Common myeloid progenitor, CD34-positive (primary cell): ENCODE measurements around the gene GNG13.

ENCODE experiments used
- CTCF ChIA-PET: fragments of 350-600 bp; sonication (Branson Sonifier 250); formaldehyde crosslinking; loops from one replicate; lab custom pipeline; 2021; ENCODE audit warnings: antibody characterized with exemption; lab: Charles Lee
- POLR2A ChIA-PET: fragments of 350-600 bp; sonication (Branson Sonifier 250); formaldehyde crosslinking; loops from one replicate; lab custom pipeline; 2021; ENCODE audit warnings: antibody characterized with exemption; lab: Charles Lee
- DNase-seq, 3 donors: peaks; one replicate each; pipeline versions ENCODE4 v3.0.0 to v3.0.0-alpha.2; 2013
- H3K27ac ChIP-seq, 2 experiments: 1 replicate in 1 of 2; 2 replicates in 1 of 2; pipeline ENCODE4 v1.7.0; 2013; ENCODE audit warnings: inconsistent platforms in 2 of 2, low read length in 2 of 2, mild to moderate bottlenecking in 2 of 2, low read depth in 1 of 2, moderate library complexity in 1 of 2; ENCODE audit not compliant: severe bottlenecking in 2 of 2, insufficient read depth in 1 of 2, poor library complexity in 1 of 2
- H3K27me3 ChIP-seq, 5 experiments: replicated peaks in 2 of 5; 1 replicate in 3 of 5; 2 replicates in 2 of 5; pipeline versions ENCODE4 v1.6.1 to v1.7.0; 2013; ENCODE audit warnings: low read length in 4 of 5, mild to moderate bottlenecking in 2 of 5, moderate library complexity in 2 of 5, inconsistent platforms in 1 of 5; ENCODE audit not compliant: insufficient read depth in 5 of 5, control insufficient read depth in 4 of 5
- H3K36me3 ChIP-seq, 4 experiments: 1 replicate in 2 of 4; 2 replicates in 2 of 4; pipeline versions ENCODE4 v1.6.1 to v1.7.0; 2013; ENCODE audit warnings: low read length in 3 of 4, control low read depth in 1 of 4, mild to moderate bottlenecking in 1 of 4; ENCODE audit not compliant: control insufficient read depth in 4 of 4, insufficient read depth in 4 of 4
- H3K4me1 ChIP-seq, 4 experiments: 1 replicate in 3 of 4; 2 replicates in 1 of 4; pipeline versions ENCODE4 v1.6.1 to v1.7.1; 2013; ENCODE audit warnings: low read length in 3 of 4, mild to moderate bottlenecking in 3 of 4, control low read depth in 1 of 4, inconsistent platforms in 1 of 4, moderate library complexity in 1 of 4; ENCODE audit not compliant: control insufficient read depth in 4 of 4, insufficient read depth in 4 of 4; ENCODE audit errors: control extremely low read depth in 1 of 4
- H3K4me3 ChIP-seq, 7 experiments: 1 replicate in 4 of 7; 2 replicates in 3 of 7; pipeline versions ENCODE4 v1.5.1 to v1.7.0; 2013; ENCODE audit warnings: mild to moderate bottlenecking in 7 of 7, low read length in 6 of 7, moderate library complexity in 6 of 7, inconsistent platforms in 2 of 7, low read depth in 2 of 7, control low read depth in 1 of 7; ENCODE audit not compliant: insufficient read depth in 4 of 7, control insufficient read depth in 1 of 7; ENCODE audit errors: extremely low read depth in 1 of 7
- H3K9me3 ChIP-seq, 5 experiments: 1 replicate in 4 of 5; 2 replicates in 1 of 5; pipeline versions ENCODE4 v1.6.1 to v1.7.1; 2013; ENCODE audit warnings: low read length in 4 of 5, mild to moderate bottlenecking in 2 of 5, inconsistent platforms in 1 of 5, low read depth in 1 of 5, moderate library complexity in 1 of 5; ENCODE audit not compliant: control insufficient read depth in 4 of 5, insufficient read depth in 2 of 5; ENCODE audit errors: control extremely low read depth in 1 of 5
- WGBS: methylation state at CpG from one replicate; pipeline ENCODE4 v1.1.5; 2013; ENCODE audit not compliant: insufficient coverage; 5-methylcytosine and 5-hydroxymethylcytosine counted together

GNG13 gene

DNA sequence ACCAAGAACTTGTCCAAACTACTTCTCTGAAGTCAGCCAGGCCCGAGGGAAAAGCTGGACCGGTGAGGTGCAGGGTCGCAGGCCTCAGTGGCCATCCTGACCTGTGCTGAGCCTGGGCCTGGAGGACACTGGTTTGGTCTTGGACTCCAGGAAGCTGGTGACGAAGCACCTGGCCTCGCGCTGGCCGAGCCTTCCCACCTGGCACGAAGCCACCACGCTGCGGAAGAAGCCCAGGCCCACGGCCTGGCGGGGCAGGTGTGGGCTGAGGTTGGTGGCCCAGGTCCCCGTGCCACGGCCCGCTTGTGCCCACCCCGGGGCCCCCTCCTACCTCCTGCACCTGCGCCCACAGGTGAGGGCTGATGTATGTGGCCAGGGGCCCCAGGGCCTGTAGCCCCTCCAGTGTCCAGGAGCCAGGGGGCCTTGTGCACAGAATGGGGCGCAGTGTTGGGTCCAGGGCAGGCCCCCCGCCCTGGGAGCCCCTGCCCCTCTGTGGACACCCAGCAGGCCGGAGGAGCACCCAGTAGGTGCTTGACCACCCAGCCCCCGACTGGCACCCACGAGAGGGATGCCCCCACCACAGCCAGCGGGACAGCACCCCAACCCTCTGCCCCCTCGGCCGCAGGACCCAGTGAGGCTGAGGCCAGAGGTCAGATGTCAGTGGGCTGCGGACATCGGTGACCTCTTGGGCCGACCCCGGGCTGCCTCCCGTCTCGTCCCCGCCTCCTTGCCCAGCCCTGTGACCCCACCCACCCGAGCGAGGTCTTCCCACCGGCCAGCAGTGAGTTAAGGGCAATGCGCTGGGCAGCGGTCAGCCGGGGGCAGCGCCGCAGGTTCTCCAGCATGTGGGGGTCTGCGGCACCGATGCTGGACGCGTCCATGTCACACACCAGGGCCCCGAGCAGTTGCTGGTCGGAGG, 26.2 kb downstream of the GNG13 start:
- ChIA-PET CTCF (no interaction called here), POLR2A (no interaction called here)
- WGBS, result 92% methylated on average over 32 of the region's 46 CpGs

DNA sequence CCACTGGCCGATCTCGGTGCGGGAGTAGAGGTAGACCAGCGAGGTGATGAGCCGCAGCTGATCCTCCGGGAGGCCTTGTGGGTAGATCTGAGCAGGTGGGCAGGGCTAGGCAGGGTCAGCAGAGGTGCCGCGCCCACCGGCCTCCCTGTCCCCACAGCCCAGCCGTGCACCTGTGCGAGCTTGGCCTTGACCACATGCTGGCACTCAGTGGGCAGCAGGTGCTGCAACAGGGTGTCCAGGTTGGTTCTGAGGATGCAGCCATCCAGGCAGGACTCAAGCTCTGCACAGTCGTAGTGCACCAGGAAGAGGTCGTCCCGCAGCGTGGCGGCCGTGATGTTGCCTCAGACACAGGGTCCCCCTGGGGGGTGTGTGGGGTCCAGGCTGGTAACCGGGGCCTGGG, 27.6 kb downstream of the GNG13 start:
- DNase-seq, result no peak
- peaks cover 0 to 2% (median 0%) of the 10 kb centered on the region in 5 experiments for H3K27me3 ChIP-seq
- H3K36me3 ChIP-seq, result no peaks in the 10 kb centered on the region
- 97% methylated on average over 8 of the region's 18 CpGs for WGBS
- H3K4me3 ChIP-seq, result no peak overlapping the region
- ChIA-PET POLR2A (no interaction called here), CTCF (interaction anchor here (0.9 to 1.6 kb wide), 3 partner anchors 12 to 27 kb away, joined by 3 to 4 read pairs (median 3); no protein-coding TSS in a partner anchor)
- peaks cover 0 to 9% (median 4%) of the 10 kb centered on the region in 4 experiments for H3K4me1 ChIP-seq
- H3K27ac ChIP-seq, result no peak overlapping the region
- no peaks in the 10 kb centered on the region for H3K9me3 ChIP-seq

More for the DNA sequence above, 26.2 kb downstream of the GNG13 start:
- no peak overlapping the region for H3K27ac ChIP-seq
- no peaks in the 10 kb centered on the region for H3K36me3 ChIP-seq
- peaks cover 0 to 8% (median 5%) of the 10 kb centered on the region in 4 experiments for H3K4me1 ChIP-seq
- DNase-seq, result no peak
- H3K27me3 ChIP-seq, result peaks cover 0 to 7% (median 3%) of the 10 kb centered on the region in 5 experiments
- no peak overlapping the region for H3K4me3 ChIP-seq
- no peaks in the 10 kb centered on the region for H3K9me3 ChIP-seq

GRCh38 chr16:770411-770810, 30.1 kb downstream of the GNG13 start:
- CTCF ChIA-PET, result interaction anchor here (1.2 to 1.3 kb wide), 2 partner anchors 11 to 14 kb away, joined by 3 to 8 read pairs; no protein-coding TSS in a partner anchor
- no peak for DNase-seq
- Histone ChIP-seq H3K36me3 (no peaks in the 10 kb centered on the region), H3K9me3 (no peaks in the 10 kb centered on the region), H3K4me1 (peaks cover 0 to 11% (median 0%) of the 10 kb centered on the region in 4 experiments), H3K27me3 (no peaks in the 10 kb centered on the region), H3K27ac (no peak overlapping the region), H3K4me3 (no peak overlapping the region)
- POLR2A ChIA-PET, result no interaction called here
- no CpG with 5 or more reads among the region's 13 CpGs for WGBS

- peaks cover 0 to 11% (median 0%) of the 10 kb centered on the region in 4 experiments for H3K4me1 ChIP-seq
- H3K9me3 ChIP-seq, result no peaks in the 10 kb centered on the region
- POLR2A ChIA-PET, result no interaction called here
- H3K27ac ChIP-seq, result no peak overlapping the region
- H3K27me3 ChIP-seq, result no peaks in the 10 kb centered on the region
- no peak for DNase-seq
- H3K4me3 ChIP-seq, result no peak overlapping the region
- no peaks in the 10 kb centered on the region for H3K36me3 ChIP-seq
- WGBS, result 93% methylated on average over 13 of the region's 19 CpGs
- CTCF ChIA-PET, result interaction anchor here (1.2 kb wide), 1 partner anchor 10 kb away, joined by 3 read pairs; no protein-coding TSS in a partner anchor
Measured at GRCh38 chr16:769934-770333, 30.6 kb downstream of the GNG13 start.

- DNase-seq, result no peak
- ChIA-PET CTCF (no interaction called here), POLR2A (no interaction called here)
- 97% methylated on average over 6 of the region's 20 CpGs for WGBS
- peaks cover 0 to 11% (median 0%) of the 10 kb centered on the region in 4 experiments for H3K4me1 ChIP-seq
- no peaks in the 10 kb centered on the region for H3K36me3 ChIP-seq
- H3K4me3 ChIP-seq, result peak overlapping the region in 1 of 7 experiments; percentile 26
- H3K9me3 ChIP-seq, result no peaks in the 10 kb centered on the region
- no peaks in the 10 kb centered on the region for H3K27me3 ChIP-seq
- no peak overlapping the region for H3K27ac ChIP-seq
Measured at GRCh38 chr16:769184-769784, 31.2 kb downstream of the GNG13 start.

DNA sequence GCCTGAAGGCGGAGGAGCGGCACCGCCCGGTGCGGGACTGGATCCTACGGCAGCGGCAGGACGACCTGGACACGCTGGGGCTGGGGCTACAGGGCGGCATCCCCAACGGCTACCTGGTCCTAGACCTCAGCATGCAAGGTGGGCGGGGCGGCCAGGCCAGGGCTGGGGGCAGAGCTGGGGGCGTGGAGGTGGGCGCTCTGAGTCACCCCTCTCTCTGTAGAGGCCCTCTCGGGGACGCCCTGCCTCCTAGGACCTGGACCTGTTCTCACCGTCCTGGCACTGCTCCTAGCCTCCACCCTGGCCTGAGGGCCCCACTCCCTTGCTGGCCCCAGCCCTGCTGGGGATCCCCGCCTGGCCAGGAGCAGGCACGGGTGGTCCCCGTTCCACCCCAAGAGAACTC, 32.1 kb downstream of the GNG13 start:
- ChIA-PET POLR2A (interaction anchor here (0.5 kb wide), 1 partner anchor 20 kb away, joined by 3 read pairs; no protein-coding TSS in a partner anchor), CTCF (no interaction called here)
- peaks cover 0 to 11% (median 0%) of the 10 kb centered on the region in 4 experiments for H3K4me1 ChIP-seq
- H3K27ac ChIP-seq, result no peak overlapping the region
- no peaks in the 10 kb centered on the region for H3K27me3 ChIP-seq
- H3K36me3 ChIP-seq, result no peaks in the 10 kb centered on the region
- H3K4me3 ChIP-seq, result peak overlapping the region in 1 of 7 experiments; percentile 36
- DNase-seq, result no peak
- no peaks in the 10 kb centered on the region for H3K9me3 ChIP-seq
- WGBS, result 97% methylated on average over 13 of the region's 21 CpGs
